OCI-LY7 (cell line): ENCODE measurements around the gene RMP24.

Experiments used
- CTCF ChIP-seq: fragments of 200-600 bp; sonication (generic); conservative IDR thresholded peaks from 2 replicates; pipeline ENCODE4 v1.5.1; 2014; ENCODE audit warnings: mild to moderate bottlenecking, antibody characterized with exemption, low read length, moderate library complexity, mixed read lengths
- EZH2phosphoT487 ChIP-seq: fragments of 200-600 bp; sonication (generic); IDR thresholded peaks from 2 replicates; pipeline ENCODE4 v1.6.1; 2018; ENCODE audit warnings: low read depth, borderline replicate concordance, mild to moderate bottlenecking, mixed run types, antibody characterized with exemption, low read length, moderate library complexity, mixed read lengths

- TF ChIP-seq CTCF (no peak), EZH2phosphoT487 (no peak)
Measured at GRCh38 chr18:35973650-35974049, 1.2 kb downstream of the RMP24 start.
